Measurements from ENCODE around the gene CPZ. TPM values are rescaled to one million over a fixed set of nuclear protein-coding genes. Genes with fewer than 3 reads are reported as not detected.

The CPZ gene
- total RNA-seq, 4 donors from 2014 or later = 0.32 to 4.2 (median 2.1) TPM

GRCh38 chr4:8603931-8604330, 11.4 kb downstream of the CPZ start:
- TF ChIP-seq EP300 (IDR thresholded peaks at IDR 0.05) = no peak
- no peak for TF ChIP-seq POLR2AphosphoS5 (IDR thresholded peaks at IDR 0.05)
- Histone ChIP-seq H3K9me3 (no peaks in the 10 kb centered on the region), H3K27ac (no peak overlapping the region), H3K4me1 (peaks cover 4% of the 10 kb centered on the region), H3K36me3 (no peaks in the 10 kb centered on the region), H3K27me3 (peaks cover 17% of the 10 kb centered on the region), H3K4me3 (no peak overlapping the region)
- 83% methylated on average over 21 of the region's 22 CpGs for WGBS
- no peak for DNase-seq (ENCODE audit: low spot score in 2 of 2)

- no peak for TF ChIP-seq POLR2AphosphoS5 (IDR thresholded peaks at IDR 0.05)
- TF ChIP-seq CTCF (IDR thresholded peaks at IDR 0.05) = no peak
- no peak for TF ChIP-seq POLR2A (IDR thresholded peaks at IDR 0.05)
- TF ChIP-seq EP300 (IDR thresholded peaks at IDR 0.05) = no peak
- Histone ChIP-seq H3K27ac (no peak overlapping the region), H3K9me3 (no peaks in the 10 kb centered on the region), H3K36me3 (no peaks in the 10 kb centered on the region), H3K4me1 (peaks cover 4% of the 10 kb centered on the region), H3K27me3 (peaks cover 17% of the 10 kb centered on the region), H3K4me3 (no peak overlapping the region)
- DNase-seq (ENCODE audit: low spot score in 2 of 2) = no peak
- 93% methylated on average over 1 of the region's 1 CpG for WGBS
These were observed 12.7 kb downstream of the CPZ start for GRCh38 chr4:8605289-8605688.

GRCh38 chr4:8606476-8606875, 13.9 kb downstream of the CPZ start:
- no peaks in the 10 kb centered on the region for H3K36me3 ChIP-seq
- H3K4me1 ChIP-seq = peaks cover 4% of the 10 kb centered on the region
- no peak overlapping the region for H3K4me3 ChIP-seq
- H3K27ac ChIP-seq = no peak overlapping the region
- no peaks in the 10 kb centered on the region for H3K9me3 ChIP-seq
- WGBS = 79% methylated on average over 24 of the region's 26 CpGs
- TF ChIP-seq POLR2A (IDR thresholded peaks at IDR 0.05) (no peak), EP300 (IDR thresholded peaks at IDR 0.05) (no peak), POLR2AphosphoS5 (IDR thresholded peaks at IDR 0.05) (no peak), CTCF (IDR thresholded peaks at IDR 0.05) (no peak)
- no peak for DNase-seq (ENCODE audit: low spot score in 2 of 2)
- peaks cover 17% of the 10 kb centered on the region for H3K27me3 ChIP-seq

- H3K36me3 ChIP-seq = no peaks in the 10 kb centered on the region
- peaks cover 14% of the 10 kb centered on the region for H3K27me3 ChIP-seq
- H3K4me1 ChIP-seq = peaks cover 4% of the 10 kb centered on the region
- H3K27ac ChIP-seq = no peak overlapping the region
- H3K4me3 ChIP-seq = no peak overlapping the region
- no peaks in the 10 kb centered on the region for H3K9me3 ChIP-seq
- no peak for DNase-seq (ENCODE audit: low spot score in 2 of 2)
- 71% methylated on average over 6 of the region's 10 CpGs for WGBS
- TF ChIP-seq POLR2AphosphoS5 (IDR thresholded peaks at IDR 0.05) = no peak
These were observed 14.4 kb downstream of the CPZ start for GRCh38 chr4:8606966-8607365.

- Histone ChIP-seq H3K4me3 (no peak overlapping the region), H3K4me1 (peaks cover 4% of the 10 kb centered on the region), H3K36me3 (no peaks in the 10 kb centered on the region), H3K9me3 (no peaks in the 10 kb centered on the region), H3K27me3 (peaks cover 14% of the 10 kb centered on the region), H3K27ac (no peak overlapping the region)
- no peak for DNase-seq (ENCODE audit: low spot score in 2 of 2)
- TF ChIP-seq POLR2A (IDR thresholded peaks at IDR 0.05) (no peak), CTCF (IDR thresholded peaks at IDR 0.05) (peak; percentile 46 to 97)
- 17% methylated on average over 37 of the region's 42 CpGs for WGBS
These were observed 15.3 kb downstream of the CPZ start for GRCh38 chr4:8607603-8608481.

- 50% methylated on average over 5 of the region's 5 CpGs for WGBS
- no peak for DNase-seq (ENCODE audit: low spot score in 2 of 2)
These were observed 16.3 kb downstream of the CPZ start for GRCh38 chr4:8608714-8609391.

More at GRCh38 chr4:8608714-8609391, 16.3 kb downstream of the CPZ start:
- peaks cover 4% of the 10 kb centered on the region for H3K4me1 ChIP-seq
- H3K36me3 ChIP-seq = no peaks in the 10 kb centered on the region
- H3K9me3 ChIP-seq = no peaks in the 10 kb centered on the region
- peaks cover 14% of the 10 kb centered on the region for H3K27me3 ChIP-seq
- no peak overlapping the region for H3K4me3 ChIP-seq
- no peak for TF ChIP-seq POLR2A (IDR thresholded peaks at IDR 0.05)
- no peak for TF ChIP-seq POLR2AphosphoS5 (IDR thresholded peaks at IDR 0.05)
- no peak for TF ChIP-seq EP300 (IDR thresholded peaks at IDR 0.05)
- no peak for TF ChIP-seq CTCF (IDR thresholded peaks at IDR 0.05)
- no peak overlapping the region for H3K27ac ChIP-seq

Measured in suprapubic skin (tissue), 4 donors.